Activated CD4-positive, alpha-beta T cell treated with anti-CD3 and anti-CD28 coated beads, Interleukin-2, amount 50 U/mL, for 48 hours (primary cell): ENCODE measurements around the gene THSD4.
"Not testable (repeated sequence)": the region's sequence is repeated elsewhere in the genome, so short reads cannot be mapped to it uniquely, and the experiment has no call there.

Experiments
- DNase-seq, 2 experiments: peaks; one replicate each; pipeline ENCODE4 v3.0.0-alpha.2; 2020

The THSD4 gene

DNA sequence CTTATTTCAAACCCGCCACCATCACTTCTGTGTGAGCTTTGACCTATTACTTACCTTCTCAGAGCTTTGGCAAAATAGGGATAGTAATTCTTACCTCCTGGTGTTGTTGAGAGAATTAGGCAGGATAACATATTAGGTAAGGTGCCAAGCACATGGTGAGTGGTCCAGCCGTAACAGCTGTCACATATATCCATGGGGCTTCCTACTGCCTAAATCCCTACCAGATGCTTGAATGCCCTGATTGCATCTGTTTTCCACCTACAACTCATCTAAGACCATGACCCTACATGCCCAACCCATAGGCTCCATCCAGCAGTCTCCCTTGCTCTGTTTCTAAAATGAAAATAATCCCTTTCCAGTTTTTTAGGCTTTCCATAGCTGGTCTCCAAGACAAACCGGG lies 532.8 kb downstream of the THSD4 start:
- no peak for DNase-seq

DNA sequence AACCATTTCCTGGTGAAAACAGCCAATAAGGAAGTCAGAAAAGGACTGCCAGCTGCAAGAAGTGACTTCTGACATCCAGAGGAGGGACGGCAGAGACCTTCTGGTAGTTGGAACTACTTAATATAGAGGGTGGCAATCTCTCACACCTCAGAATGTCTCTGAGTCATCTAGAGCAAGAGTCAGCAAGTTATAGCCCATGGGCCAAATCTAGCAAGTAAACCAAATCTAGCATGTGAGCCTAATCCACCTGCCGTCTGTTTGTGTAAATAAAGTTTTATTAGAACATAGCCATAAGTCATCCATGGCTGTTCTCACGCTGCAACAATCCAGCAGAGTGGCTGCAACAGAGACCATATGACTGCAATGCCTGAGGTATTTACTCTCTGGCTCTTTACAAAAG lies 534.6 kb downstream of the THSD4 start:
- no peak for DNase-seq

DNA sequence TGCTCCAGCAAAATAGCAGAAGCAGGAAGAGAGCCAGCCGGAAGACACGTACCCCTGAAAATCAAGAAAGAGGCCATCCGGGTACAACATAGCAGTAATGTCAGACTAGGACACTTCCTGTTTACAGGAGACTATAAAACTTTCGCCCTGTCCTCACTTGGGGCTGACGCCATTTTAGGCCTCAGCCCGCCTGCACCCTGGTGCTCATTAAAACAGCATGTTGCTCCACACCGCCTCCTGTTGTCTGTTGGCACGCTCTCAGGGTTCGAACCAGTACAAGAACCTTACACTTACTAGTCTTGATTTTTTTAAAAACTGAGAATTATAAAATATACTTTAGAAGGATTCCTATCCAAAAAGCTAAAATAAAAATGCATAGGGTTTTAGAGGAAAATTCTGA lies 535.3 kb downstream of the THSD4 start:
- DNase-seq: no peak

DNA sequence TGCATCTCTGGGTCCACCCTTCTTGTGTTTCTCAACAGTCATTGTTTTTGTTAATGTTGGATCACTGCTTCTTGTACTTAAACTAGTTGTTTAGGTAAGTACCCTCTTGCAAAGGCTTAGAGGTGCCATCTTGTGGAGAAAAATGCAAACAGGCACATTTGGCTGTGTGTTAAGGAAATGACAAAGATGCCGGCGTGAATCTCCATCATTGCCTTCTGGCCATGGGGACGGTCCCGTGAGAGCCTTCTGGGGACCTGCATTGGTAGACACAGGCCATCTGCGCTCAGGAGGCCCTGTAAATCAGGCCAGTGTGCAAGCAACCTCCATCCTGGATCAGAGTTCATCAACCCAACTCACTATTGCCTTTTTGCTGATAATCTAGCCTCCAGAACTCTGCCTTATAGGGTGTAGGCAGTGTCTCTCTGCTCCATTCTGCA lies 536.5 kb downstream of the THSD4 start:
- peak; percentile 1 to 4 for DNase-seq

DNA sequence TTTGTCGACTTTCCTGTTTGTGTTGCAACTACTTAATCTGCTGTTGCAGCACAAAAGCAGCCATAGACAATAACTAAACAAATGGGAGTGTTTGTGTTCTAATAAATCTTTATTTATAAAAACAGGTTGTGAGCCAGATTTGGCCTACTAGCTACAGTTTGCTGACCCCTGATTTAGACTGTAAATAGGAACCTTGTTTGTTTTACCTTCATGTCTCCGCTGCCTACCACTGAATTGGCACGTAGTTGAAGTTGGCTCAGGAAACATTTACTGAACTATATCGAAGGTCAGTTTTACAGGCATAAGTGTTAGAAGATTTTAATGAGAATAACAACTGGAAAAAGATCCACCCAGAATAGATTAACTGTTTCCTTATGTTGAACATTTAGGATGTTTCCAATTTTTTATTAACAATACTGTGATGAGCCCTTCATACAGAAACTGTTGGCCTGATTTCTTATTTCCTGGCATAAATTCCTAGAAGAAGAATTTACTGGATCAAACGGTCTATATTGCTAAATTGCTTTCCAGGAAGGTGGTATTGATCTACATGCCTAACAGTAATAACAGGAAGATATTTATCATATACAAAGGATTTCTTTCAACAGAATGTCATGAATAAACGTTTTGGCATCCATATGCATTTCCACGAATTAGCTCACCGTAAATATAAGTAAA lies 538.9 kb downstream of the THSD4 start:
- no peak for DNase-seq

DNA sequence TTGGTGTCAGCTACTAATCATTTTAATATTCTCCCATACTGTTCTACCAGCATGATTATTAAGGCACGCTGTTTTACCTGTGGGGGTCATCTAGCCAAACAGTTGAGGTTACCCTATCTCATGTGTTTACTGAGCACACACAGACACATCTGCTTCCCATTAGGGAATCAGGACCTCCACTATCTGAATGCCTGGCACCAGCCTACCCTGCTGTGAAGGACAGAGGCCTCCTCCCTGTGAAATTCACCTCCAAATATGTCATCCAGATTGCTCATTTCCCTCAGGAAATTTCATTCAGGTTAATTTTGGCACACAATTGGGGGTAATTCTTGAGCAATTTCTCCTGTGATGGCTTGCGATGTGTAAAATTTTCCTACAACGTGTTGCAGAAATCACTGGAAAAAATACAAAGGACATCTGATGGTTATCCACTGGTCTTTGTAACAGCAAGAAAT lies 539.5 kb downstream of the THSD4 start:
- DNase-seq: no peak

DNA sequence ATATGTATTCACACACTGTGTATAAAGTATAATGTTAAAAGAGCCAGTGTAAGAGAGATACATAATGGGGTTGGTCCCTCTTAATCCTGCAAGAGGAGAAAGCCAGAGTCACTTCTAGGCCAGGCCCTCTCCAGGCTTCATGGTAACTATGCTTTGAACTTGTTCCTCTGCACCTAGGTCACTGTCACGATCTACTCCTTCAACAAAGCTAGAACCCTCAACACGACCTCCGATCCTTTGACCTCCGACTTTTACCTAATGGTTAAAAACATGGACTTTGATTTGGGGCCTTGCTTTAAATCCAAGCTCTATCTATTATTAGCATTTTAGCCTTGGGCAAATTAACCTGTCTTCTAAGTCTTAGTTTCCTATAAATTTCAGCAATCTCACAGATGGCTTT lies 541.2 kb downstream of the THSD4 start:
- no peak for DNase-seq

DNA sequence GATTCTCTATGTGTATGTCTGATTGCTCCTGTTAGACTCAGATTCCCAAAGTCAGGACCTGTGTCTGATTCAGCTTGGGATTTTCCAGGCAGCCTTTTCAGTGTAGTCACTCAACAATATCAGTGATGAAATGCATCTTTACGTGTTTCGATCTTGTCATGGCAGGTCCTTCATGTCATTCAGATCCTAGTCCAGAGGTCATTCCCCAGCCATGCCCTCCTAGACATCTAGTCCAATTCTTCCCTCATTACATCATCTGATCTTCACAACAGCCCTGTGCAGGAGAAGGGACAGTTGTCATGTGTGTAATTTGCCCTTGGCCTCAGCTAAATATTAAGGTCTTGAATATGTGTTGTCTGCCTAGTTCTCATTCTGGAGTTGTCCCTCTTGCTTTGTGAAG lies 541.9 kb downstream of the THSD4 start:
- no peak for DNase-seq

DNA sequence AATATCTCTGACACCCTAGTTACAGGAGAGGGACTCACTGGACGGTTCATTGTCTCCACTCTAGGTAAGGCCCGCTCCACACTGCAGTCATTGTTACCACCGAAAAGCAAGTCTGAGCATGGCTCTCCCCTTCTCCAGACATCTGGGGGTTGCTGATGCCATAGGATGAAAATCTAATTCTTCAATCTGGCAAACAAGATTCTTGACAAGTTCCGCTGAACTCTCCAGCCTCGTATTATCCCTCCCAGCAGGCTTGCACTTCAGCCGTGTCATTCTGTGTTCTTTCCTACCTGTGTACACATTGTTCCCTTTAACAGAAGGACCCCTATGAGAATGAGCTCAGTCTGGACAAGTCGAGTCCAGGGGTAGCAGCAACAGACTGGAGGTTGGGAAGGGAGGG lies 542.8 kb downstream of the THSD4 start:
- DNase-seq: no peak

DNA sequence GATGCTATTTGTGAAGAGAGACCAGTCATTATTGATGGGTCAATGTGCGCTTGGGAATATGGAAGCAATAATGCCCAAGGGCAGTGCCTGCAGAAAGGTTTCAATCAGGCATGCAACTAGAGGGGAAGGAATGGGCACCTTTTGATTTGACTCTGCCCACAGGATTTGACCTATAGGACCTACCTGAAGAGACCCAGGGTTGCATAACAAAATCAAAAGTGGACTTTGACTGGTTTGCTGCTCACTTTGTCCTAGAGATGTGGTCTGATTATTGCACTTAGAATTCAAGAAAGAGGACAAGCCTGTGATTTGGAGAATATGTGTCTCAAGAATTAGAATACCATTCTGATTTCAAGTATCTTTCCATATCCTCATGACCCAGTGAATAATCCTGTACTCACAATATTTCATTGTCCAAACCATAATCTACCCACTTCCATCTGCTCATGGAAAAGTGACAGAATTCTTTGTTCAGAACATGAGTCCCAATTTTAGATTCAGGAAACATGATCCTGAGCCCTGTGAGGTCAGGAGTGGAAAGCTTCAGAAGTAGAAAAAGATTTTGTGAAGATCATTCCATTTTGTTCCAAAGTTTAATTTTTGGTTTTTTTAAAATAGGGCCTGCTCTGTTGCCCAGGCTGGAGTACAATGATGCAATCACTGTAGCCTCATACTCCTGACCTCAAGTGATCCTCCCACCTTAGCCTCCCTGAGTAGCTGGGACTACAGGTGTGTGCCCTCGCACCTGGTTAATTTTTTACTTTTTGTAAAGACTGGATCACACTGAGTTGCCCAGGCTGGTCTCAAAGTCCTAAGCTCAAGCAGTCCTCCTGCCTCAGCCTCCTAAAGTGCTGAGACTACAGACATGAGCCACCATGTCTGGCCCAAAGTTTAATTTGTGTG lies 543.8 kb downstream of the THSD4 start:
- DNase-seq: no peak

DNA sequence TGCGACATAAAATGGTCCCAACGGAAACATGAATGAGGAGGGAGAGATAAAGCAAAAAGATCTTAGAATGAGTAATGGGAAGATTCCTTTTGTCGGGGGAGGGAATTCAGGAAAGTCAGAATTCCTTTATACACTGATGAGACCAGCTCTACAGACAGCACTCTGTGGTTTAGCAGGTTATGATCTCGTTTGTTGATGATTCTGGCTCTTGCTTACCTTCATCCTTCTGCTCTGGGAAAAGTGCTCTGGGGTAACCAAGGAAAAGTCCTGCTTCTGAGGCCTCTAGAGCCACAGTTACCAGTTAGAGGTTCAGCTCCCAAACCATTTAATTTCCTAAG lies 544.4 kb downstream of the THSD4 start:
- no peak for DNase-seq

DNA sequence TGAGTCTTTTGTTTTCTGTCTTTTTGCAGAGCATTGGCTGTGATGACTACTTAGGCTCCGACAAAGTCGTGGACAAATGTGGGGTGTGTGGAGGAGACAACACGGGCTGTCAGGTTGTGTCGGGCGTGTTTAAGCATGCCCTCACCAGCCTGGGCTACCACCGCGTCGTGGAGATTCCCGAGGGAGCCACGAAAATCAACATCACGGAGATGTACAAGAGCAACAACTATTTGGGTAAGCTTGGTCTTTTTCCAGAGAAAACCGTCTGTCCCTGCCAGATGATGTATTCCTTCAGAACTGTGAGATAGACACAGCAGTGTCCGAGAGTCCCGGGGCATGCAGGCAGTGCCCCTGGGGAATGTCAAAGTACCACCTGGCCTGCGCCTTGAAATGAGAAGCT lies 545.2 kb downstream of the THSD4 start:
- DNase-seq: no peak

DNA sequence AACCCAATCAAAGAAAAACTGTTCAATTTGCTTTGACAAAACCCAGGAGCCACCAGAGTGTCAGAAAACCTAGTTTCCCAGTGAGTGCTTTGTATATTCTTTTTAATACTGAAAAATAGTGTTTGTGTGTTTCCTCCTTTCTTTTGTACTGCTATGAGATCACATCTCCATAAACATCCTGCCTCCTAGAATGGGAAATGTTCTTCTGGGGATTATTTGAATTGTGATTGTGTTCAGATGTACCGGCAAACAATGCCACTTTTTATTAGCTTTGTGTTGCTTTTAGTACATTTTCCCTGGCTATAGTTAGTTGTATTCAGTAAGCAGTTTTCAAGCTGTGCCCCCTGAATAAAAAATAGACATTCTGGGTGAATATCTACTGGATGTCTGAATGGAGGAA lies 547.0 kb downstream of the THSD4 start:
- DNase-seq: no peak

DNA sequence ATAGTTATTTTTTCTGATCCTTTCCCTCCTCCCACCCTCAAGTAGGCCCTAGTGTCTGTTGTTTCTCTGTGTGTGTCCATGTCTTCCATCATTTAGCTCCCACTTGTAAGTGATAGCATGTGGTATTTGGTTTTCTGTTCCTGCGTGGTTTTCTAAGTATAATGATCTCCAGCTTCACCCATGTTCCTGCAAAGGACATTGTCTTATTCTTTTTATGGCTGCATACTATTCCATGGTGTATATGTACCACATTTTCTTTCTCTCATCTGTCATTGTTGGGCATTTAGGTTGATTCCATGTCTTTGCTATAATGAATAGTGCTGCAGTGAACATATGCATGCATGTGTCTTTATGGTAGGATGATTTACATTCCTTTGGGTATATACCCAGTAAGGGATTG lies 549.4 kb downstream of the THSD4 start:
- DNase-seq: no peak

DNA sequence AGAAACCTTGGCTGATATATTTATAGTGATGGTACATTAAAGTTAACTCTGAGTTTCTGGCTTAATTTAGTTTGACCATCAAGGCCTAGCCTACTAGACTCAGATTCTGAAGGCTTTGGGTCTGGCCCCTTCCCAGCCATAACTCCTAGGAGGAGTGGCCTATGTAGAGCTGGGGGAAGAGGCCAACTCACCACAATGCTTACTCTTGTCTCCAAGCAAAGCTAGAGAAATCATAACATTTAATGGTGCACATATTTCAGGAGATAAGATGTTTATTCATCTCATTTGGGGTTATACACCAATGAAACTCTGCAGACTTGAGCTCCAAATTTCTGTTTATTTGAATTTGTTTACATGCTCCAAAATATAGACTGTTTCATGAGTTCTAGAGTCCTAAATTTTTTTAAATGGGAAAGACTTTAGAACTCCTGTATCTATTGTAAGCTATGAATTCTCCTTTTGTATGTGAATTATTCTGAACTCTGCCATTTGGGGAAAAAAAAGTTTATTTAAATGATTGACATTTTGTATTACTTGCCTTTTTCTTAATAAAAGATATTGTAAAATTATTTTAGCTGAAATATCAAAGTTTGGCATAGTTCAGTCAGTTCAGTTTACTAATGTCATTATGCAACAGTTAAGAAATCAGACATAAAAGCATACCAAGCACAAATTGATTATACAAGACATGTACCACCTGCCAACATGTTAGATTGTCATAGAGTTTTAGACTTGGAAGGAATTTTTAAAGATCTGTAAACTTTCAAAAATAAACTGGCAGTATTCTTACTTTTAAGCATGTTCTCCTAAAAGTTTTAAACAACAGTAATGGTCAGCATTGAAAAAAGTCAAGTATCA lies 551.7 kb downstream of the THSD4 start:
- DNase-seq: no peak

DNA sequence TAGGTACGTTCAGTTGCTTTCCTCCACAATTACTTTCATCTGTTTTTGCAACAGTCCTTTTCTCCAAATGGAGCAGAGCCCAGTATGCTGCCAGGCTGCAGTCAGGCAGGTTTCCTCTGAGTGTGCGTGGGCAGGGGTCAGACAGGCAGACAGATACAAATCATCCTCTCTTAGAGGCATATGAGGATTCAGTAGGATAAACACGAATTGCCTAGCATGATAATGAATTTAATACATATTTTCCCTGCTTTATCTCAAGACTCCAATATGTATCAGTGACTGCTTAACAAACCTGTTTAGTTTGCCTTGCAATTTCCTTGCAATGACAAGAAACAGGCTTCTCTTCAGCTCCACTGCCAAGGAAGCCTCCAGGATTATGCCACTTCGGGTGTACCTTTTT lies 554.4 kb downstream of the THSD4 start:
- no peak for DNase-seq

DNA sequence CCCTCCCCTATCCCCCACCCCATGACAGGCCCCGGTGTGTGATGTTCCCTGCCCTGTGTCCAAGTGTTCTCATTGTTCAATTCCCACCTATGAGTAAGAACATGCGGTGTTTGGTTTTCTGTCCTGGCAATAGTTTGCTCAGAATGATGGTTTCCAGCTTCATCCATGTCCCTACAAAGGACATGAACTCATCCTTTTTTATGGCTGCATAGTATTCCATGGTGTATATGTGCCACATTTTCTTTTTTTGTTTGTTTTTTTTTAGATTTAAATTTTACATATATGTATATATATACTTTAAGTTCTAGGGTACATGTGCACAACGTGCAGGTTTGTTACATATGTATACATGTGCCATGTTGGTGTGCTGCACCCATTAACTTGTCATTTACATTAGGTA lies 555.0 kb downstream of the THSD4 start:
- not testable (repeated sequence) for DNase-seq

DNA sequence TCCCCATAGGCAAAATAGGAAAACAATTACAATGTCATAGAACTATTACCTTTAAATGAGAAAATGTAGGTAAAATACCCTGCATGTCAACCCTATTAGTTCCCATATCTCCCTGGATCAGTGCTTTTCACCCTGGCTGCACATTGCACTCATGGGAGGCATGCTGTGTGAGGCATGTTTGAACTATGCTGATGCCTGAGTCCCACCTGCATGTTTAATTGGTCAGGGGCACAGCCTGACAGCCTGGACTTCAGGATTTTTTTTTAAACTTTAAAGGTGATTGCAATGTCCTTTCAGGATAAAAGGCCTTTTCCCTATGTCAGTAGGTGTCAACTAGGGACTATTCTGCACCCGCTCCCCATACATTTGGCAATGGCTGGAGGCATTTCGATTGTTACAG lies 559.1 kb downstream of the THSD4 start:
- DNase-seq: no peak

DNA sequence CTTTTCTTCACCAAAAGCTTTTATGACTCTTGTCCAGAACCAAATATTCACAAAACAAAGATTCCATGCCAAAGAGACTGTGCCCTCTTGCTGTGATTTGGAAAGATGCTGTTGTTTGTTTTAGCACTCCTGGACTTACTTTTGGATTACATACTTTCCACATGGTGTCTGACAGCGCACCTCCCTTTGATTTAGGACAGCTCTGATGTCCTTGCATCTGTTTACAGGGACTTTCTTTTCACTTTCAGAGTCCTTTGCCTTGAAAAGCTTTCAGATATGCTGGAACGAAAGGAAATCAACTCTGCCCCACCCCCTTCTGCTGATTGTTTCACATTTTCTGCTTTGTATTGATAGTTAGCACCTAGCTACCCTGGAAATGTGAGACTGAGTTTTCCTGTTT lies 562.1 kb downstream of the THSD4 start:
- no peak for DNase-seq

DNA sequence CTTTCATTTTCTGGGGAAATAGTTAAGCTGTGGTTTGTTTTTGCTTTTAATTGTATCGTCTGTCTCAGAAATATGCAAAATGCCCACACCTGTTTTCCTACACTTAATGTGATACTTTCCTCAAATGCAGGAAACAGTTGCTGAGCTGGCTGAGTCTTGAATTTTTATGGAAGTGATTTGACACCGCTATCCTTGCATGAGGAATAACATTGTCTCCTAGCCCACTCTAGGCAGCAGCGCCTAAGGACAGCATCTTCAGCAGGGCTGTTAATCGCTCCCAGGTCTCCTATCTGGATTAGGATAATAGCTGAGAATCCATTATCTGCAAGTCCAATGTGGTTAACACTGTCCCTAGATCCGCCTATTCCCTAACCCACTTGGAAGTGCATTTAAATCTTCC lies 562.5 kb downstream of the THSD4 start:
- no peak for DNase-seq

DNA sequence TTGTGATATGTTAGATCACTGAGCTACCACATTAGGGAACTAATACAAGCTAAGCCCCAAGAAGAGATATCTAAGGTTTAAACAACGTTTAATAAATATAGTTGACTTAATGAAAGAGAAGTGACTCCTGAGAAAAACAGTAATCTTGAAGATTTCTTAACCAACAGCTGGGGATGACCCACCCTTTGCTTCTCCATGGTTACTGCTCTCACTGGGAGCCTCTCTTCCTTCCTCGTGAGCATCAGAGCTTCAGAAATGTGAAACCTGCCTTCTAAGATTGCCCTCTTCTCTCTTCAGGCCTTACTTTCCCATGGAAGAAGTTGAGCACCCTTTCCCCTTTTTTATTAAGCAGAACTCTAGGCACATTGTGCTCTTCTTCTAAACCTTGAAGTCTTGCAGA lies 562.9 kb downstream of the THSD4 start:
- no peak for DNase-seq

DNA sequence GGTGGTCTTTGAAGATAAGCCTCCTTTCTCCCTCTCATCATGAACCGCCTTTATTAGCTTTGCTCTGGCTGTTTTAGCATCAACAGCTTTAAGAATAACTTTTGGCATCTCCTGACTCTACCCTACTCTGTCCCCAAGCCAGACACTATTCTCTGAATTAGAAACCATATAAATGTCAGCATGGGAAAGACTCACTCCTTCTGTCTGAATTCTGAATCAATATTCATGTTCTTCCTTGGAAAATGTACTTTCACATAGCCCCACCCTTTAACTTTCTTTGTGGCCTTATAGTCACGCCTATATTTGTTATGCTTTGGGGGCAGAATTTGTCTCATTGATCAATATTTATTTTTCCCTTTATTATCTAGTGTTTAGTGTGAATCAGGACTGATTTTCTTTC lies 563.3 kb downstream of the THSD4 start:
- DNase-seq: no peak

DNA sequence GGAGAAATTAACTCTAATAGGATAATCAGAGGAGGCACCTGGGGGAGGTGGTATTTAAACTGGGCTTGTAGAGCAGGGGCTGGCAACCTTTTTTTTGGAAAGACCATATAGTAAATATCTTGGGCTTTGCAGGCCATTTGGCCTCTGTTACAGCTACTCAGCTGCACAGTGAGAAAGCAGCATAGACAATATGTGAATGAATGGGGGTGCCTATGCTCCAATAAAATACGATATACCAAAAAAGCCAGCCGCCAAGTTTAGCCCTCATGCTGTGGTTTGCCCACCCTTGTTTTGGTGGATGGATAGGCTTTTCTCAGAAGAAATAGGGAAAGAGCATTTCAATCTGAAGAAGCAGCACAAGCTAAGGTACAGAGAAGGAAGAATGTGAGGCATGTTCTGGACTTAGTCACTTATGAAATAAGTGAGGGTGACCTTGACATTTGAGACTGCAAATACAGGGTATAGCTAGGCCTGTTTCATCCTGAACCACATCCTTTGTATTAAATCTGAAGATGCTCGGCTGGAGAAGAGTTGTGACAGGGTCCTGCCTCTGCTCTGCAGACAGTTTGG lies 564.0 kb downstream of the THSD4 start:
- no peak for DNase-seq
